Trophoblast cell (in vitro differentiated cells and primary cell): ENCODE measurements around the gene DNAH2.

ENCODE experiments used
- DNase-seq, 2 donors: peaks; one replicate each; pipeline ENCODE4 v3.0.0-alpha.2; 2016
- H2AFZ ChIP-seq: 2 replicates; pipeline ENCODE4 v1.6.1; 2013; ENCODE audit warnings: low read length, moderate library complexity, mild to moderate bottlenecking; ENCODE audit not compliant: insufficient read depth, poor library complexity
- H2AK5ac ChIP-seq: 2 replicates; pipeline ENCODE4 v1.6.1; 2013; ENCODE audit warnings: mild to moderate bottlenecking, low read length
- H2BK120ac ChIP-seq: 2 replicates; pipeline ENCODE4 v1.6.1; 2013; ENCODE audit warnings: low read length, mild to moderate bottlenecking, moderate library complexity; ENCODE audit not compliant: insufficient read depth, poor library complexity
- H2BK12ac ChIP-seq: 2 replicates; pipeline ENCODE4 v1.6.1; 2013; ENCODE audit warnings: mild to moderate bottlenecking, low read length, moderate library complexity
- H2BK5ac ChIP-seq: 2 replicates; pipeline ENCODE4 v1.6.1; 2013; ENCODE audit warnings: low read length, low read depth, moderate library complexity, mild to moderate bottlenecking; ENCODE audit not compliant: poor library complexity
- H3K14ac ChIP-seq: 2 replicates; pipeline ENCODE4 v1.6.1; 2013; ENCODE audit warnings: mild to moderate bottlenecking, low read length
- H3K18ac ChIP-seq: 2 replicates; pipeline ENCODE4 v1.6.1; 2013; ENCODE audit warnings: mild to moderate bottlenecking, low read length
- H3K23ac ChIP-seq: 2 replicates; pipeline ENCODE4 v1.6.1; 2013; ENCODE audit warnings: low read length
- H3K27ac ChIP-seq: 2 replicates; pipeline ENCODE4 v1.5.1; 2013; ENCODE audit warnings: low read depth, mild to moderate bottlenecking, inconsistent platforms, low read length, moderate library complexity
- H3K27me3 ChIP-seq: 2 replicates; pipeline ENCODE4 v1.6.1; 2013; ENCODE audit warnings: inconsistent platforms, mild to moderate bottlenecking, low read length, moderate library complexity; ENCODE audit not compliant: insufficient read depth
- H3K36me3 ChIP-seq, 2 experiments: 1 replicate in 1 of 2; 2 replicates in 1 of 2; pipeline ENCODE4 v1.6.1; 2013; ENCODE audit warnings: low read length in 2 of 2, mild to moderate bottlenecking in 2 of 2, moderate library complexity in 1 of 2; ENCODE audit not compliant: insufficient read depth in 2 of 2, control insufficient read depth in 1 of 2
- H3K4ac ChIP-seq: 2 replicates; pipeline ENCODE4 v1.6.1; 2013; ENCODE audit warnings: low read depth, mild to moderate bottlenecking, low read length, moderate library complexity
- H3K4me1 ChIP-seq, 2 experiments: 1 replicate in 1 of 2; 2 replicates in 1 of 2; pipeline ENCODE4 v1.6.1; 2013; ENCODE audit warnings: low read length in 2 of 2, mild to moderate bottlenecking in 2 of 2, moderate library complexity in 1 of 2; ENCODE audit not compliant: insufficient read depth in 2 of 2, control insufficient read depth in 1 of 2
- H3K4me2 ChIP-seq: 2 replicates; pipeline ENCODE4 v1.6.1; 2013; ENCODE audit warnings: inconsistent platforms, mild to moderate bottlenecking, low read length, moderate library complexity
- H3K4me3 ChIP-seq: 2 replicates; pipeline ENCODE4 v1.5.1; 2013; ENCODE audit warnings: mild to moderate bottlenecking, low read depth, low read length, inconsistent platforms
- H3K79me1 ChIP-seq: one replicate; pipeline ENCODE4 v1.6.1; 2013; ENCODE audit warnings: low read length
- H3K79me2 ChIP-seq: 2 replicates; pipeline ENCODE4 v1.6.1; 2013; ENCODE audit warnings: low read length, mild to moderate bottlenecking; ENCODE audit not compliant: control insufficient read depth, insufficient read depth, poor library complexity
- H3K9ac ChIP-seq: 2 replicates; pipeline ENCODE4 v1.6.1; 2013; ENCODE audit warnings: mild to moderate bottlenecking, low read length
- H3K9me3 ChIP-seq: 2 replicates; pipeline ENCODE4 v1.6.1; 2013; ENCODE audit warnings: low read depth, mild to moderate bottlenecking, control low read depth, inconsistent platforms, low read length; ENCODE audit not compliant: insufficient read depth
- H4K12ac ChIP-seq: 2 replicates; pipeline ENCODE4 v1.6.1; 2013; ENCODE audit warnings: low read depth, mild to moderate bottlenecking, low read length, moderate library complexity
- H4K8ac ChIP-seq: 2 replicates; pipeline ENCODE4 v1.6.1; 2013; ENCODE audit warnings: low read depth, mild to moderate bottlenecking, low read length, moderate library complexity
- H4K91ac ChIP-seq: one replicate; pipeline ENCODE4 v1.6.1; 2013; ENCODE audit warnings: low read depth, mild to moderate bottlenecking, low read length, moderate library complexity
- WGBS: extraction: QIAGEN DNeasy Blood & Tissue Kit; methylation state at CpG from one replicate; pipeline ENCODE4 v1.1.7; 2013; ENCODE audit warnings: missing lambda C conversion rate; ENCODE audit not compliant: insufficient read length, insufficient coverage; ENCODE audit errors: extremely low coverage; 5-methylcytosine and 5-hydroxymethylcytosine counted together

Gene DNAH2

DNA sequence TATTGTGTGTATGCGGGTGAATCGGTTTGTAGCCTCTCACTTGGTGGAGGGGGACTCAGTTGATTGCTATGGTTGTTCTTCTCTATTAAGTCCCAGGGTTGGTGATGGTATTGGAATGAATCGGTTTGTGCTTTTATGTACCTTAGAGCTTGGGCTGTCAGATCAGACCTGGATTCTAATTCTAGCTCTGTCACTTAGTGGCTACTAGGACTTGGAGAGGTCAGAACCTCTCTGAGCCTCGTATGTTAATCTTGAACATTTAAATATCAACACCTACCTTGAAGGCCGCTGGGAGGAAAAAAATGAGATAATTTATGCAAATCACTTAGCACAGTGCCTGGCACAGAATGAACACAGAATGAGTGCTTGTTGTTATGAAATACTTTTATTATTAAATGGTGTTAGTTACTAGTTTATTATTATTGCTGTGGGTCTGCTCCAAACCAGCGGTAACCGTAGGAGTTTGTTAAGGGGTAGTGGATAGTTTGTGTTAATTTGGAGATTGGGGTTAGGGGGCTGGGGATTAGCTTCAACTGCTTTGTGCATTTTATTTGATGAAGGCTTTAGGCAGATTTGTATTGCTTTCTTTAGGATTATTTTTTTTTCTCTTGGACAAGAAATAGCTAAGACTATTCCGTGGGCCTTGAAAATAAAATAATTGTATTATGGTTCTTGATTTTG is 120.0 kb downstream of the DNAH2 start:
- no peak overlapping the region for H2AFZ ChIP-seq
- peak overlapping the region; percentile 50 for H2BK5ac ChIP-seq
- peaks cover 36 to 38% of the 10 kb centered on the region in 2 experiments for H3K4me1 ChIP-seq
- no peaks in the 10 kb centered on the region for H3K27me3 ChIP-seq
- no peak overlapping the region for H3K4me3 ChIP-seq
- H3K4me2 ChIP-seq: peak overlapping the region; percentile 96
- peak overlapping the region; percentile 56 for H2BK120ac ChIP-seq
- no peak overlapping the region for H3K23ac ChIP-seq
- H3K9ac ChIP-seq: no peak overlapping the region
- H3K4ac ChIP-seq: no peak overlapping the region
- H4K8ac ChIP-seq: peak overlapping the region; percentile 47
- H3K18ac ChIP-seq: no peak overlapping the region
- no peak overlapping the region for H4K12ac ChIP-seq
- peaks cover 15% of the 10 kb centered on the region for H3K79me2 ChIP-seq
- WGBS: no CpG with 5 or more reads among the region's 8 CpGs
- peak overlapping the region; percentile 58 for H4K91ac ChIP-seq
- H3K36me3 ChIP-seq: peaks cover 3 to 9% of the 10 kb centered on the region in 2 experiments
- H2AK5ac ChIP-seq: peak overlapping the region; percentile 18
- H3K9me3 ChIP-seq: peaks cover 2% of the 10 kb centered on the region
- peak overlapping the region; percentile 9 for H2BK12ac ChIP-seq
- peak overlapping the region; percentile 71 for H3K27ac ChIP-seq
- H3K79me1 ChIP-seq: peaks cover 32% of the 10 kb centered on the region
- peak in 1 of 2 donors; percentile 50 for DNase-seq
- no peak overlapping the region for H3K14ac ChIP-seq

DNA sequence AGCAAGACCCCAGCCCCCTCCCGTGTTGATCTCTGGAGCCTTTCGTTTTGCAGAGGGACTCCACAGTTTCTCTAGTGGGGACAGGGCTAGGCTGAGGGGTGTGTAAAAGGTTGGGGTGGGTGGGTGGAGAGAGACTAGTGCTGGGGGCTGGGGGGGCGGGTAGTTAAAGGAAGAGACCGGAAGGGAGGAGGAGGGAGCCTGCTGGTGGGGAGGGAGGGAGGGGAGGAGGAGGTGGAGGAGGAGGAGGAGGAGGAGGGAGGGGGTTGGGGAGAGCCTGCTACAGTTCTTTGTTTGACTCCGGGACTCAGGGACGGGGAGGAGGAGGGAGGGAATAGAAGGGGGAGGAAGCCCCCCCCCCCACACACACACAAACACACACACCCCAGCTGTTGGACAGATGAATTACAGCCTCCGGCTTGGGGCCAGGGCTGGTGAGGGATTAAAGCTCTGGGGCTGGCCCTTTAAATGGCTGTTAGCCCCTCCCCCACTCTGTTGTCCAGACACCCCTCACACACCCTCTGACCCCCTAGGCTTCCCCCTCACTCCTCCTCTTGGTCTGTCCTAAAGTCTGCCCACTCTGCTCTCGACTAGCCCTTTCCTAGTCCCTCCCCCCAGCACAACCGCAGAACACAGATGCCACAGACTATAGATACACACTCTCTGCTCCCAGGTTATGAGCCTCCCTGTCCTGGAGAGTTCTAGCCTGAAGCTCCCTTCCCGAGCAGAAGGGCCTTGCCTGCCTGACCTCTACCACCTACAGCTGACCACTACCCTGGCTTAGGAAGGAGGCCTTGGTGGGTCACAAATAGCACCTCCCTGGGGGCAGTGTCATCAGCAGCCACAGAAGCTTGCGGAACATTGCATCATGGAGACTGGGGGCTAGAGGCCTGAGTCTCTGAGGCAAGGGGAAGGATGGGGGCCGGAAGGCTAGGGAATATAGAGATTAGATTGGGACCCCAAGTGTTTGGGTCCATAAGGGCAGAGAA is 120.8 kb downstream of the DNAH2 start:
- peak overlapping the region; percentile 3 for H2AK5ac ChIP-seq
- H3K79me2 ChIP-seq: peaks cover 23% of the 10 kb centered on the region
- peak in 1 of 2 donors; percentile 43 for DNase-seq
- H3K4me2 ChIP-seq: peak overlapping the region; percentile 49
- peaks cover 33 to 38% of the 10 kb centered on the region in 2 experiments for H3K4me1 ChIP-seq
- no peaks in the 10 kb centered on the region for H3K27me3 ChIP-seq
- peak overlapping the region; percentile 38 for H3K4me3 ChIP-seq
- peak overlapping the region; percentile 46 for H3K14ac ChIP-seq
- peak overlapping the region; percentile 70 for H2BK12ac ChIP-seq
- peak overlapping the region; percentile 54 for H2BK120ac ChIP-seq
- peak overlapping the region; percentile 5 for H4K12ac ChIP-seq
- H3K27ac ChIP-seq: peak overlapping the region; percentile 99
- no peak overlapping the region for H2AFZ ChIP-seq
- no CpG with 5 or more reads among the region's 12 CpGs for WGBS
- H4K91ac ChIP-seq: peak overlapping the region; percentile 80
- peak overlapping the region; percentile 14 for H4K8ac ChIP-seq
- peak overlapping the region; percentile 68 for H3K18ac ChIP-seq
- peak overlapping the region; percentile 3 for H3K9ac ChIP-seq
- no peak overlapping the region for H3K23ac ChIP-seq
- peaks cover 3 to 9% of the 10 kb centered on the region in 2 experiments for H3K36me3 ChIP-seq
- peak overlapping the region; percentile 28 for H3K4ac ChIP-seq
- peaks cover 40% of the 10 kb centered on the region for H3K79me1 ChIP-seq
- peaks cover 2% of the 10 kb centered on the region for H3K9me3 ChIP-seq
- H2BK5ac ChIP-seq: peak overlapping the region; percentile 54

GRCh38 chr17:7839190-7839875 is 121.8 kb downstream of the DNAH2 start:
- H3K4me2 ChIP-seq: peak overlapping the region; percentile 49
- peaks cover 3 to 9% of the 10 kb centered on the region in 2 experiments for H3K36me3 ChIP-seq
- no peak overlapping the region for H2AFZ ChIP-seq
- peak overlapping the region; percentile 99 for H3K27ac ChIP-seq
- H3K9me3 ChIP-seq: peaks cover 2% of the 10 kb centered on the region
- H3K4ac ChIP-seq: peak overlapping the region; percentile 28
- peaks cover 30% of the 10 kb centered on the region for H3K79me2 ChIP-seq
- H4K12ac ChIP-seq: peak overlapping the region; percentile 5
- peaks cover 46% of the 10 kb centered on the region for H3K79me1 ChIP-seq
- peak; percentile 47 to 53 for DNase-seq
- H3K4me3 ChIP-seq: no peak overlapping the region
- H3K23ac ChIP-seq: no peak overlapping the region
- peak overlapping the region; percentile 54 for H2BK5ac ChIP-seq
- H2BK120ac ChIP-seq: no peak overlapping the region
- peak overlapping the region; percentile 80 for H4K91ac ChIP-seq
- no peaks in the 10 kb centered on the region for H3K27me3 ChIP-seq
- H2BK12ac ChIP-seq: no peak overlapping the region
- H3K4me1 ChIP-seq: peaks cover 29 to 33% of the 10 kb centered on the region in 2 experiments
- H3K18ac ChIP-seq: peak overlapping the region; percentile 68
- no CpG with 5 or more reads among the region's 6 CpGs for WGBS
- peak overlapping the region; percentile 8 for H4K8ac ChIP-seq
- H3K14ac ChIP-seq: peak overlapping the region; percentile 46
- no peak overlapping the region for H3K9ac ChIP-seq
- peak overlapping the region; percentile 3 for H2AK5ac ChIP-seq

DNA sequence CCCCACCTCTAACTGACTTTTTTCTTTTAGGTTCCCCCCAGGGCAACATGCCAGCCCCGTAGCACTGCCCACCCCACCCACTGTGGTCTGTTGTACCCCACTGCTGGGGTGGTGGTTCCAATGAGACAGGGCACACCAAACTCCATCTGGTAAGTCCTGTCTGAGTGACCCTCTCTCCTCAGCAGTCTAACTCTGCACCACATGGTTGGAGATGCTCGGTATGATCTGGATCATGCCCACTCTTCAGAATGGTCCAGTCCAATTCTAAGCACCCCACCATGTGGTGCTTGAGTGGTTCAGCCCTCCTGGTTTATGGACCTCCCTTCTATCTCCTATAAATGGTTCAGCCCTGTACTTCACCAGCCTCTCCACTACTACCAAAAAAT is 122.3 kb downstream of the DNAH2 start:
- H3K4me2 ChIP-seq: no peak overlapping the region
- H3K18ac ChIP-seq: no peak overlapping the region
- H2BK5ac ChIP-seq: no peak overlapping the region
- H3K36me3 ChIP-seq: peaks cover 4 to 9% of the 10 kb centered on the region in 2 experiments
- no peak overlapping the region for H2BK120ac ChIP-seq
- H3K4ac ChIP-seq: peak overlapping the region; percentile 10
- no peak overlapping the region for H4K91ac ChIP-seq
- no peak overlapping the region for H2BK12ac ChIP-seq
- H3K27ac ChIP-seq: peak overlapping the region; percentile 99
- no peak overlapping the region for H4K8ac ChIP-seq
- DNase-seq: no peak
- H3K4me1 ChIP-seq: peaks cover 29% of the 10 kb centered on the region in 2 experiments
- H3K4me3 ChIP-seq: no peak overlapping the region
- no peak overlapping the region for H4K12ac ChIP-seq
- peaks cover 49% of the 10 kb centered on the region for H3K79me1 ChIP-seq
- no peak overlapping the region for H2AK5ac ChIP-seq
- H3K23ac ChIP-seq: no peak overlapping the region
- H3K9ac ChIP-seq: no peak overlapping the region
- no peak overlapping the region for H2AFZ ChIP-seq
- no peak overlapping the region for H3K14ac ChIP-seq
- peaks cover 3% of the 10 kb centered on the region for H3K9me3 ChIP-seq
- H3K79me2 ChIP-seq: peaks cover 30% of the 10 kb centered on the region
- no peaks in the 10 kb centered on the region for H3K27me3 ChIP-seq
- no CpG with 5 or more reads among the region's 2 CpGs for WGBS
